ENCODE measurements around the gene IL15RA. TPM values are rescaled to one million over a fixed set of nuclear protein-coding genes. Genes with fewer than 3 reads are reported as not detected.
"Not testable (repeated sequence)": the region's sequence is repeated elsewhere in the genome, so short reads cannot be mapped to it uniquely, and the experiment has no call there.

Gene IL15RA
- total RNA-seq, 1 experiment from 2014 or later = 0.79 TPM

DNA sequence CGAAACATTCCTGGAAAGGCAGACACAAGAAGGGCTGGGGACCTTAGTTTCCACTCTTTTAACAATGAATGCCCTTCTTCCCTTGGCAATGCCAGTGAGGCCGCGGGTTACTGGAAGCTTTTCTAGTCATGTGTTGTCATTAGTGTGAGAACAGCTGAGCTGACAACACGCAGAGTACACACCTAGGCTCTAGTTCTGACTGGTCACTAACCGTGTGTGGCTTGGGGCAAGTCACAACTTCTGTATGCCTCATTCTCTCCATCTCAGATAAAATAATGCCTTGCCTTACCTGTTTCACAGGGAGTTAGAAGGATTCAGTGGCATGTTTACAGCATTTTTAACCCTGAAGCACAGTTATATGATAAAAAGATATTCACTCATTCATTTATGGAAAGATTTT, 55.6 kb downstream of the IL15RA start:
- in situ Hi-C loops (cut with HindIII; ENCODE audit: low pct_unique_long_range_greater_than_20kb, low sequenced_read_pairs) = no loop called here
- no peak for DNase-seq (ENCODE audit: low read depth, low spot score)

DNA sequence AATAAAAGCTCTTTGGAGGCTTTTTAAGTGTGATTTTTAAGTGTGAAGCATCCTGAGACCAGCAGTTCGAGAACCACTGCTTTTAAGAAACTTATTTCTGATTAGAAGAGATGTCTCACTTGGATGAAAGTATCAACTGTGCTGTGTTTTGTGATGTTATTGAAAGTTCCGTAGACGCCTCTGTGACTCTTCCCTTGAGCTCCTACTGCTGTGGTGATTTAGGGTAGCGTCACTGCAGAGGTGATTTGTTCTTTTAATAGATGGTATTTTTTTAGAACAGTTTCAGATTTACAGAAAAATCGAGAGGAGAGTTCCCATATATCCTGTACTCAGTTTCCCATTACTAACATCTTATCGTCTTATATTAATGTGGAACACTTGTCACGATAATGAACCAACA, 57.8 kb downstream of the IL15RA start:
- DNase-seq (ENCODE audit: low read depth, low spot score) = no peak
- in situ Hi-C loops (cut with HindIII; ENCODE audit: low pct_unique_long_range_greater_than_20kb, low sequenced_read_pairs) = no loop called here

DNA sequence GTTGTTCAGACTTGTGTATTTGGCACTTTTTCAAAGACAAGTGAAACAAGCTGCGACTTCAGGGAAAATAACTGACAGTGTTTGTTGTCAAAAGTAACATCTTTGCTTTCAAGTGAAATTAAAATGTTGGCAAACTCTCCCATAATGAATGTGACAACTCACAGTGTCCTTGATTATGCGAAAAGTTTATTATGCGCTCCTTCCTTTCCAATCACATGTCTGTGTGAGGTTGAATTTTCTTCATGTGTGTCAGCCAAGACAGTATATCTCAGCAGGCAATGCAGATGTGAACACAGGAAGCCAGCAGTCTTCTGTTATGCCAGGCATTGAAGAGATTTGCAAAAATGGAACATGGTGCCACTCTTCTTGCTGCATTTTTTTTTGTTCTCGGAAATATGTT, 58.6 kb downstream of the IL15RA start:
- in situ Hi-C loops (cut with HindIII; ENCODE audit: low pct_unique_long_range_greater_than_20kb, low sequenced_read_pairs) = no loop called here
- no peak for DNase-seq (ENCODE audit: low read depth, low spot score)

DNA sequence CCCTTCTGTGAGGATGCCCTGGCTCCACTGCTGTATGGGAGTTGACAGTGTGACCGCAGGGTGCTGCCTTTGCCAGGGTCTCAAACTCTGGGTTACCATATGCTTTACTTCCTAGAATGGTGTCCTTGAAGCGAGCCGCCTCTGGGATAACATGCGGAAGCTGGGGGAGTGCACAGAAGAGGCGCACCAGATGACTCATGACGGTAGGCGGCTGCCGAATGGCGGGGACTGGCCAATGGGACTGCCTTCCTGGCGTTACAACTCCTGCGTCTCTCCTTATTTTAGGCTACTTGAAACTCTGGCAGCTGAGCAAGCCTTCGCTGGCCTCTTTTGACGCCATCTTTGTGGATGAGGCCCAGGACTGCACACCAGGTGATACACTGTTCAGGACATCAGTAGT, 60.0 kb downstream of the IL15RA start:
- in situ Hi-C loops (cut with HindIII; ENCODE audit: low pct_unique_long_range_greater_than_20kb, low sequenced_read_pairs) = no loop called here
- no peak for DNase-seq (ENCODE audit: low read depth, low spot score)

DNA sequence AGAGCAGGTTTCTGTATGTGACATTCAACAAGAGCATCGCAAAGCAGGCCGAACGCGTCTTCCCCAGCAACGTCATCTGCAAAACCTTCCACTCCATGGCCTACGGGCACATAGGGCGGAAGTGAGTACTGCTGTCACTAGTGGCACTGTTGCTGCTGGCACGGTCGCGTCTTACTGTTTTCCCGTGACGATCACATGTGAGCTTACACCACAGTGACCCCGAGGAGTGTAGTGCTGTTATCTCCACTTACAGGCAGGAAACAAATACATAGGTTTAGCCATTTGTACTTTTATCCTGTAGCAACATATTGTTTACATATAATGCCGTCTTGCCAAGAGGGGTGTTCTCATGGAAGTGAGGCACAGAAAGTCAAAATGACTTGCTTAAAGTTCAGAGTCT, 61.9 kb downstream of the IL15RA start:
- no peak for DNase-seq (ENCODE audit: low read depth, low spot score)
- in situ Hi-C loops (cut with HindIII; ENCODE audit: low pct_unique_long_range_greater_than_20kb, low sequenced_read_pairs) = no loop called here

DNA sequence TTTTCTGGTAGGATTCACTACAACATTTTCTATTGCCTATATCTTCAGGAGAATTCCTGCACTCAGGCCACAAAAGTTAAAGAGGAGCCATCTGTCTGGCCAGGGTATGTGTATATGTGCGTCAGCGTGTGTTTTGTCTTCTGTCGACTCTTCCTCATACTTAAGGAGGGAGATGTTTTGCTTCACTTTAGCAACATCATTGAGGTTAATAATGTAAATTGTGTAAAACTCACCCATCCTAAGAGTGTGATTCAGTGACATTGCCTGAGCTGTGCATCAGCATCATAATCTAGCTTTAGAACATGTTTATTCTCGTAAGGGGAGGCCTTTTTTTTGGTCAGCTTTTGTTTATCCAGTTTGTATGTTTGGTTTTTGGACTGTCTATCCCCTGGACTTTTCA, 63.6 kb downstream of the IL15RA start:
- DNase-seq (ENCODE audit: low read depth, low spot score) = no peak
- in situ Hi-C loops (cut with HindIII; ENCODE audit: low pct_unique_long_range_greater_than_20kb, low sequenced_read_pairs) = no loop called here

DNA sequence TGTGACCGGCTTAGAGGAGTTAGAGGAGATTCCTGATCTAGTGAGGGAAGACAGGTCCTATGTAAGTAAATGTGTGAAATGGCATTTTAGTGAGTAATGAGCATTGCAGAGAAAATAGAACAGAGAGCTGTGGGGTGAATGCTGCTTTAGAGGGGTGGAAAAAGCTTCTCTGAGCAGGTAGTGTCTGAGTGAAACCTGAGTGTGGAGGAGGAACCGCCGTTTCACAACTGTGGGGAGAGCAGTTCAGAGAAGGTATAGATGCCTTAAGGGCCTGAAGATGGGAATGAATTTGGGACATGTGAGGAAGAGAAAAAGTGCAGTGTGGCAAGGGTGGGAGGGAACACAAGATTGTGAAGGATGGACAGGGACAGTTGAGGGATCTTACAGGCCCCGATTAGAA, 65.7 kb downstream of the IL15RA start:
- in situ Hi-C loops (cut with HindIII; ENCODE audit: low pct_unique_long_range_greater_than_20kb, low sequenced_read_pairs) = no loop called here
- no peak for DNase-seq (ENCODE audit: low read depth, low spot score)

DNA sequence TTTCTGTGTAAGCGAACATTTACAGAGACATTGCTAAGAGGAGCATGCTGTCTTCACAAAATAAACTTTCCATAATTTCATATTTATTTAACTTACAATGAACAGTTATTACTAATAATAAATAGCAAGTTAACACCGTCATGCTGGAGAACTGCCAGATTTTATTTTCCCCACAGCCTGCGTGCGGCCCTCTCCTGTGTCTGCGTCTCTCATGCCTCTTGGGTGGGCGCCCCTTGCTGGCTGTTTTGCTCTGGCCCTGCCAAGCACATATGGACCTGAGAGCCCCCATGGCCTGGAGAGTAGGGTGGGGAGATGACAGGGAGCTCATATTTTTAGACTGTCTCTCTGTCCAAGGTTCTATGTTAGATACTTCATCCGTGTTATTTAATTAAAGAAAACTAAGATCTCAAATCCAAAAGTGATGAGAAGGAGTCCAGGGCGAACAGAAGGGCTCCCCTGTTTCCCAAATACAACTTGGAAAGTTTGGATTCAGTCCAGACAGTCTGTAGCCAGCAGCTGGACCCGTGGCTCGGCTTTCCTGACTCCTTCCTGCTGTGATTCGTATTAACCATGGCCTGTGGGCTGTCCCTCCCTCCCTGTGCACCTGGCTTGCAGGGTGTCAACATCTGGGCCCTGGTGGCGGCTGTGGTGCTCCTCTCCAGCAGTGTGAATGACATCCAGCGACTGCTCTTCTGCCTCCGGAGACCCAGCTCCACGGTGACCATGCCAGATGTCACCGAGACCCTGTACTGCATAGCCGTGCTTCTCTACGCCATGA, 66.8 kb downstream of the IL15RA start:
- in situ Hi-C loops (cut with HindIII; ENCODE audit: low pct_unique_long_range_greater_than_20kb, low sequenced_read_pairs) = no loop called here
- no peak for DNase-seq (ENCODE audit: low read depth, low spot score)

DNA sequence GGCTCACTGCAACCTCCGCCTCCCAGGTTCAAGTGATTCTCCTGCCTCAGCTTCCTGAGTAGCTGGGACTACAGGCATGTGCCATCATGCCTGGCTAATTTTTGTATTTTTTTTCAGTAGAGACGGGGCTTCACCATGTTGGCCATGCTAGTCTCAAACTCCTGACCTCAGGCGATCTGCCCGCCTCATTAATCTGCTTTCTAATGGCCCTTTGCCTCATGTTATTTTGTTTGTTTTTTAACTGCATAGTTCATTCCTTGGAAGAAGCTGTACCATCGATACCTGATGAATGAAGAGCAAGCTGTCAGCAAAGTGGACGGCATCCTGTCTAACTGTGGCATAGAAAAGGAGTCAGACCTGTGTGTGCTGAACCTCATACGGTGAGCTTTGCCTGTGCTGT, 68.7 kb downstream of the IL15RA start:
- in situ Hi-C loops (cut with HindIII; ENCODE audit: low pct_unique_long_range_greater_than_20kb, low sequenced_read_pairs); DNase-seq (ENCODE audit: low read depth, low spot score): not testable (repeated sequence)

DNA sequence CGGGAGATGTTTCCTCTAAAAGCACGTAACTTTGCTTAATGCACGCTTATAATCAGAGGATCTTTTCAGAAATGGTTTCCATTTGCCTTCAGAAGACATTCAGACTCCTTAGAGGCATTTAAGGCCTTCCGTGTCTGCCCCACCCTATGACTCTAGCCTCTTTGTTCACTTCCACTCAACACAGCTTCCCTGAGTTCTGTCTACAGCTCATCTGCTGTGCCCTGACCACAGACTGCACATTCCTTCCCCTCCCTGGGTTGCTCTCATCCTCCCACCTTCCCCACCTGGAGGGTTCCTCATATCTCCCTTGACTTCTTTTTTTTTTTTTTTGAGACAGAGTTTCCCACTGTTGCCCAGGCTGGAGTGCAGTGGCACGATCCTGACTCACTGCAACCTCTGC, 70.7 kb downstream of the IL15RA start:
- in situ Hi-C loops (cut with HindIII; ENCODE audit: low pct_unique_long_range_greater_than_20kb, low sequenced_read_pairs) = no loop called here
- DNase-seq (ENCODE audit: low read depth, low spot score) = no peak

DNA sequence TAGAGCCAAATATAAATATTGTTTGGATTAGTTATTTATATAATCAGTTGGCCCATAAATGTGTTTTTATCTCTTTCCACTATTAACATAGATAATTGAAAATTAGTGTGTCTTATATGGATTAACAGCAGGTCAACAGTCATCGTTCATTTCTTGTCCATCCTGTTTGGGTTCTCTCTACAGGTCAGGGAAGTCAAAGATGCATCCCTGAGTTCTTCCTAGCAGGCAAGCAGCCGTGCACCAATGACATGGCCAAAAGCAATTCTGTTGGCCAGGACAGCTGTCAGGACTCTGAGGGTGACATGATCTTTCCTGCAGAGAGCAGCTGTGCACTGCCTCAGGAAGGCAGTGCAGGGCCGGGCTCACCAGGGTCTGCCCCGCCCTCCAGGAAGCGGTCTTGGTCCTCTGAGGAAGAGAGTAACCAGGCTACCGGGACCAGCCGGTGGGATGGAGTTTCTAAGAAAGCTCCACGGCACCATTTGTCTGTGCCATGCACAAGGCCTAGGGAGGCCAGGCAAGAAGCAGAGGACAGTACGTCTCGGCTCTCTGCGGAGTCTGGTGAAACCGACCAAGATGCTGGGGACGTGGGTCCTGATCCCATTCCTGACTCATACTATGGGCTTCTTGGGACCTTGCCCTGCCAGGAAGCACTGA, 71.4 kb downstream of the IL15RA start:
- no peak for DNase-seq (ENCODE audit: low read depth, low spot score)
- in situ Hi-C loops (cut with HindIII; ENCODE audit: low pct_unique_long_range_greater_than_20kb, low sequenced_read_pairs) = no loop called here

DNA sequence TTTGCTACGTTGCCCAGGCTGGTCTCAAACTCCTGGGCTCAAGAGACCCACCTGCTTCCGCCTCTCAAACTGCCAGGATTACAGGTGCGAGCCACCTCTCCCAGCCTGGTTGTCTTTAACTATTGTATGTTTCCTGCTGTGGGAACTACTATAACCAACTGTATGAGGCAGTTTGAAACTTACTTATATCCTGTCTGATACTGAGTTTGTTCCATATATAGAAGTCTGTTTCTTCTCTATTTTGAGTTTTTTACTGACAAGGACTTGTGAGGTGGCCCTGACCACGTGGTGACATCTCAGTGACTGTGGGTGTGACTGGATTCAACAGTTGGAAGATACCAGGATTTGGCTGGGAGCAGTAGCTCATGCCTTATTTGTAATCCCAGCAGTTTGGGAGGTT, 73.1 kb downstream of the IL15RA start:
- no peak for DNase-seq (ENCODE audit: low read depth, low spot score)
- in situ Hi-C loops (cut with HindIII; ENCODE audit: low pct_unique_long_range_greater_than_20kb, low sequenced_read_pairs) = no loop called here

DNA sequence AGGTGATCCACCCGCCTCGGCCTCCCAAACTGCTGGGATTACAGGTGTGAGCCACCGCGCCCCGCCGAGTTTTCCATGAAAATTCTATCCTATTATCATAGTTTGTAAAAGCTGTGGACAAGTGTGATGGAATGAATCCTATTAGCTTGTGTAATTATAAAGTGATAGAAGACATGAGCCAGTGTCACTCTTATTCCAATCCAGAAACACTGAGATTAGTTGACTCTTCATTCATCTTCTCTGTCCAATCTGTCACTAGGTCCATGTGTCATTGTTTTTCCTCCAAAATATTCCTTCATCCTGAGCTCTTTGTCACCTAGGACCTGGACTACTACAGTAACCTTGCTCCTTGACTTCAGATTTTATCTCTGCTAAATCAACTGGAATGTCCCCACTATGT, 73.8 kb downstream of the IL15RA start:
- no peak for DNase-seq (ENCODE audit: low read depth, low spot score)
- in situ Hi-C loops (cut with HindIII; ENCODE audit: low pct_unique_long_range_greater_than_20kb, low sequenced_read_pairs) = no loop called here

DNA sequence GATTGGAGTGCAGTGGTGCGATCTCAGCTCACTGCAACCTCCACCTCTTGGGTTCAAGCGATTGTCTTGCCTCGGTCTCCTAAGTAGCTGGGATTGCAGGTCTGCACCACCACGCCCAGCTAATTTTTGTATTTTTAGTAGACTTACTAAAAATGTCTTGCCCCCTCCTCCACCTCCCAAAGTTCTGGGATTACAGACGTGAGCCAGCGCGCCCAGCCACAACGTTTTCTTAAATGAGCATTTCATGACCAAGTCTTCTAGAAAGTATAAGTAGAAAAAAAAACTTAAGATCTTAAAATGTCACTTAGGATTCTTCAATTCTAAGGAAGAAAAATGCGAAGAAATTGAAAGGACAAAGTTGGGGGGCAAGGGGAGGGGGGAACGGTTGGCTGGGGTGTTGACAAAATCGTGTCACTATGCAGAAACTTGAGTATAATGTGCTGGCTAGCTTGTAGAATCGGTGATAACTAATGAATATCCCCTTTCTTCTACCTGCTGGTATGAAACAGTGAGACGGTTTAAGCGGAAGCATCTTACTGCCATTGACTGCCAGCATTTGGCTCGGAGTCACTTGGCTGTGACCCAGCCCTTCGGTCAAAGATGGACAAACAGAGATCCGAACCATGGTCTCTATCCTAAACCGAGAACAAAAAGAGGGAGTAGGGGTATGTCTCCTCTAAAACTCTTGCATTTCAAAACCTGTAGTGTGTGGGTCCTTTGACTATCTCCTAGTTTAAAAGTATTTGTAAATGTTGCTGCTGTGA, 74.7 kb downstream of the IL15RA start:
- in situ Hi-C loops (cut with HindIII; ENCODE audit: low pct_unique_long_range_greater_than_20kb, low sequenced_read_pairs) = no loop called here
- no peak for DNase-seq (ENCODE audit: low read depth, low spot score)

Small RNA genes lying within 50 kb of the gene (small RNA-seq; reads per million reads assigned to genes)
- gene RF00397 = 0 reads per million in 2 experiments

Other genes starting within 250 kb of the IL15RA start
- gene GDI2, start 164.1 kb downstream of the IL15RA start, total RNA-seq (2014; rRNA removed; shearing (Covaris generic)) = 281 and 287 TPM in 2 replicates
- 8.9 and 9.2 TPM in 2 replicates for gene ANKRD16, start 87.7 kb downstream of the IL15RA start, total RNA-seq (2014; rRNA removed; shearing (Covaris generic))
- 70.9 and 75.8 TPM in 2 replicates for gene FBH1, start 87.3 kb downstream of the IL15RA start, total RNA-seq (2014; rRNA removed; shearing (Covaris generic))
- not detected in 2 replicates for gene IL2RA, start 84.8 kb upstream of the IL15RA start, total RNA-seq (2014; rRNA removed; shearing (Covaris generic))
- 19.0 and 23.1 TPM in 2 replicates for gene RBM17, start 111.5 kb upstream of the IL15RA start, total RNA-seq (2014; rRNA removed; shearing (Covaris generic))
- 17.9 and 22.8 TPM in 2 replicates for gene PFKFB3, start 225.4 kb upstream of the IL15RA start, total RNA-seq (2014; rRNA removed; shearing (Covaris generic))